Mucosa of descending colon (tissue), 3 donors: ENCODE measurements around the gene ANKRD13A. TPM values are rescaled to one million over a fixed set of nuclear protein-coding genes. Genes with fewer than 3 reads are reported as not detected.
A peak's percentile ranks its signal among the peaks of the same experiment; 100 is the strongest.
"Not testable (repeated sequence)": the region's sequence is repeated elsewhere in the genome, so short reads cannot be mapped to it uniquely, and the experiment has no call there.

Source experiments
- ATAC-seq: fragments of 200-7000 bp; cut with Tn5 transposase; one replicate; pipeline ENCODE4 v1.9.1; 2020; ENCODE audit warnings: mild to moderate bottlenecking, moderate library complexity
- DNase-seq, 3 donors: peaks; one replicate each; pipeline ENCODE4 v3.0.0-alpha.2; 2020
- H3K36me3 ChIP-seq: fragments of 200-600 bp; one replicate; pipeline ENCODE4 v1.8.0; 2021; ENCODE audit warnings: low read depth, mild to moderate bottlenecking
- H3K4me1 ChIP-seq: fragments of 200-600 bp; one replicate; pipeline ENCODE4 v1.8.0; 2021; ENCODE audit warnings: low read depth, mild to moderate bottlenecking
- H3K4me3 ChIP-seq: fragments of 200-600 bp; one replicate; pipeline ENCODE4 v1.8.0; 2021; ENCODE audit warnings: mild to moderate bottlenecking
- H3K9me3 ChIP-seq: fragments of 200-600 bp; one replicate; pipeline ENCODE4 v1.8.0; 2021; ENCODE audit warnings: mild to moderate bottlenecking
- CTCF ChIP-seq: fragments of 200-600 bp; IDR thresholded peaks from one replicate; pipeline ENCODE4 v1.8.0; 2022; ENCODE audit warnings: antibody characterized with exemption, mild to moderate bottlenecking
- intact Hi-C, 2 donors: fragments of 100-400 bp; cut with DNase I in 1 of 2; cut with micrococcal nuclease in 1 of 2; formaldehyde crosslinking; loops; one replicate each; pipeline versions ENCODE4 v1.11.0 to v1.11.1; 2022; cut with DNase I, micrococcal nuclease
- total RNA-seq, 3 donors: library from RNA; stranded (reverse); fragmentation: NEBNext Ultra II Directional in 2 of 3; extraction: Animal tissue kit (Norgen Biotek cat#: 25700) in 2 of 3; gene quantifications; one replicate each; pipeline versions ENCODE4 v1.2.1 to v1.2.4, GENCODE V29; 2021 to 2023
- donor health status: DM: no; HTN: no; CAD: no; lungs with moderate emphysema.
- donor health status: DM: no; HTN: no; CAD: no.
- donor health status: DM: no; HTN: yes; CAD: no.

Gene ANKRD13A
- total RNA-seq, 3 donors from 2014 or later = 56.0 to 75.2 (median 63.9) TPM

- Histone ChIP-seq H3K36me3 (no peaks in the 10 kb centered on the region), H3K9me3 (no peaks in the 10 kb centered on the region), H3K4me3 (no peak overlapping the region), H3K4me1 (peaks cover 37% of the 10 kb centered on the region)
- TF ChIP-seq CTCF = no peak
- no peak for DNase-seq
- peak; percentile 4 for ATAC-seq
- intact Hi-C loops = no loop called here
Measured at GRCh38 chr12:110002676-110003515, 3.7 kb downstream of the ANKRD13A start.

- no peaks in the 10 kb centered on the region for H3K36me3 ChIP-seq
- peaks cover 37% of the 10 kb centered on the region for H3K4me1 ChIP-seq
- no peak for TF ChIP-seq CTCF
- H3K9me3 ChIP-seq = no peaks in the 10 kb centered on the region
- peak; percentile 79 for ATAC-seq
- intact Hi-C loops = no loop called here
- DNase-seq = no peak
- no peak overlapping the region for H3K4me3 ChIP-seq
Measured at GRCh38 chr12:110004598-110004997, 5.4 kb downstream of the ANKRD13A start.

- TF ChIP-seq CTCF = no peak
- DNase-seq (no peak), ATAC-seq (peak; percentile 55)
- intact Hi-C loops = no loop called here
- peaks cover 37% of the 10 kb centered on the region for H3K4me1 ChIP-seq
- no peak overlapping the region for H3K4me3 ChIP-seq
- H3K9me3 ChIP-seq = no peaks in the 10 kb centered on the region
- no peaks in the 10 kb centered on the region for H3K36me3 ChIP-seq
Measured at GRCh38 chr12:110005319-110005973, 6.2 kb downstream of the ANKRD13A start.

- Histone ChIP-seq H3K9me3 (no peaks in the 10 kb centered on the region), H3K4me3 (no peak overlapping the region), H3K4me1 (peaks cover 35% of the 10 kb centered on the region), H3K36me3 (no peaks in the 10 kb centered on the region)
- no peak for ATAC-seq
- no peak for DNase-seq
- intact Hi-C loops = no loop called here
- no peak for TF ChIP-seq CTCF
Measured at GRCh38 chr12:110006115-110006514, 6.9 kb downstream of the ANKRD13A start.

GRCh38 chr12:110007881-110008280 is 8.7 kb downstream of the ANKRD13A start:
- Histone ChIP-seq H3K4me3 (no peak overlapping the region), H3K9me3 (no peaks in the 10 kb centered on the region), H3K4me1 (peaks cover 23% of the 10 kb centered on the region), H3K36me3 (no peaks in the 10 kb centered on the region)
- no peak for ATAC-seq
- intact Hi-C loops = no loop called here
- no peak for TF ChIP-seq CTCF
- no peak for DNase-seq

GRCh38 chr12:110008681-110009398 is 9.6 kb downstream of the ANKRD13A start:
- H3K4me3 ChIP-seq, ATAC-seq, DNase-seq, H3K9me3 ChIP-seq, H3K36me3 ChIP-seq, intact Hi-C loops: not testable (repeated sequence)
- peaks cover 21% of the 10 kb centered on the region for H3K4me1 ChIP-seq
